DOHH2 (cell line): ENCODE measurements around the gene GPATCH11.

Experiments used
- EZH2phosphoT487 ChIP-seq: fragments of 200-600 bp; sonication (generic); IDR thresholded peaks from 2 replicates; pipeline ENCODE4 v1.6.1; 2017; ENCODE audit warnings: borderline replicate concordance, mild to moderate bottlenecking, antibody characterized with exemption, low read length, moderate library complexity, mixed read lengths
- TF ChIP-seq, protein P1 (sequence below): fragments of 200-600 bp; sonication (generic); IDR thresholded peaks from one replicate; pipeline ENCODE4 v1.5.1; 2014; ENCODE audit warnings: antibody characterized with exemption, mild to moderate bottlenecking, low read depth, low read length; ENCODE audit not compliant: poor library complexity, severe bottlenecking

DNA sequence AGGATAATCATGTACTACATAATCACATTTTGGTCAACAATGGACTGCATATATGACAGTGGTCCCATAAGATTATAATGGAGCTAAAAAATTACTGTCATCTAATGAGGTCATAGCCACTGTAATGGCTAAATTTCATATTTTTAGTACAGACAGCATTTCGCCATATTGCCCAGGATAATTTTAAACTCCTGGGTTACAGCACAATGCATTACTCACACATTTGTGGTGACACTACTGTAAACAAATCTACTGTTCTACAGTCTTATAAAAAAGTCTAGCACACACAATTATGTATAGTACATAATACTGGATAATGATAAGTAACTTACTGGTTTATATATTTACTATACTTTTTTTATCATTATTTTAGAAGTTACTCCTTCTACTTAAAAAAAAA lies 59.7 kb downstream of the GPATCH11 start:
- TF ChIP-seq, protein P1, sequence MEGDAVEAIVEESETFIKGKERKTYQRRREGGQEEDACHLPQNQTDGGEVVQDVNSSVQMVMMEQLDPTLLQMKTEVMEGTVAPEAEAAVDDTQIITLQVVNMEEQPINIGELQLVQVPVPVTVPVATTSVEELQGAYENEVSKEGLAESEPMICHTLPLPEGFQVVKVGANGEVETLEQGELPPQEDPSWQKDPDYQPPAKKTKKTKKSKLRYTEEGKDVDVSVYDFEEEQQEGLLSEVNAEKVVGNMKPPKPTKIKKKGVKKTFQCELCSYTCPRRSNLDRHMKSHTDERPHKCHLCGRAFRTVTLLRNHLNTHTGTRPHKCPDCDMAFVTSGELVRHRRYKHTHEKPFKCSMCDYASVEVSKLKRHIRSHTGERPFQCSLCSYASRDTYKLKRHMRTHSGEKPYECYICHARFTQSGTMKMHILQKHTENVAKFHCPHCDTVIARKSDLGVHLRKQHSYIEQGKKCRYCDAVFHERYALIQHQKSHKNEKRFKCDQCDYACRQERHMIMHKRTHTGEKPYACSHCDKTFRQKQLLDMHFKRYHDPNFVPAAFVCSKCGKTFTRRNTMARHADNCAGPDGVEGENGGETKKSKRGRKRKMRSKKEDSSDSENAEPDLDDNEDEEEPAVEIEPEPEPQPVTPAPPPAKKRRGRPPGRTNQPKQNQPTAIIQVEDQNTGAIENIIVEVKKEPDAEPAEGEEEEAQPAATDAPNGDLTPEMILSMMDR = no peak
- TF ChIP-seq EZH2phosphoT487 = no peak
